Retinal pigment epithelial cell (primary cell): Measurements from ENCODE around the gene CCDC174.

Experiments
- DNase-seq: peaks from one replicate; pipeline ENCODE4 v3.0.0-alpha.2; 2010; ENCODE audit warnings: low read depth
- H3K4me3 ChIP-seq: 2 replicates; pipeline ENCODE4 v1.5.1; 2011; ENCODE audit warnings: mild to moderate bottlenecking, low read length, control low read depth, moderate library complexity
- CTCF ChIP-seq: conservative IDR thresholded peaks from 2 replicates; pipeline ENCODE4 v1.5.1; 2011; ENCODE audit warnings: low read depth, low read length, control low read depth, inconsistent platforms

Gene CCDC174

GRCh38 chr3:14699643-14700042, 48.1 kb downstream of the CCDC174 start:
- H3K4me3 ChIP-seq, result no peak overlapping the region
- DNase-seq, result no peak
- no peak for TF ChIP-seq CTCF

- no peak for TF ChIP-seq CTCF
- no peak for DNase-seq
- H3K4me3 ChIP-seq, result no peak overlapping the region
Observed at GRCh38 chr3:14700891-14701290, 49.3 kb downstream of the CCDC174 start.

- no peak for TF ChIP-seq CTCF
- H3K4me3 ChIP-seq, result no peak overlapping the region
- no peak for DNase-seq
Observed at GRCh38 chr3:14701676-14702075, 50.1 kb downstream of the CCDC174 start.

GRCh38 chr3:14703128-14703750, 51.7 kb downstream of the CCDC174 start:
- DNase-seq, result no peak
- no peak for TF ChIP-seq CTCF
- H3K4me3 ChIP-seq, result no peak overlapping the region

GRCh38 chr3:14703791-14704190, 52.2 kb downstream of the CCDC174 start:
- no peak overlapping the region for H3K4me3 ChIP-seq
- TF ChIP-seq CTCF, result no peak

GRCh38 chr3:14706096-14706495, 54.5 kb downstream of the CCDC174 start:
- no peak overlapping the region for H3K4me3 ChIP-seq
- no peak for TF ChIP-seq CTCF
- no peak for DNase-seq

More at GRCh38 chr3:14703791-14704190, 52.2 kb downstream of the CCDC174 start:
- no peak for DNase-seq

- DNase-seq, result no peak
- no peak for TF ChIP-seq CTCF
- no peak overlapping the region for H3K4me3 ChIP-seq
Observed at GRCh38 chr3:14716591-14716990, 65.0 kb downstream of the CCDC174 start.
